ENCODE measurements around the gene PPP2R5C.
"Not testable (repeated sequence)": the region's sequence is repeated elsewhere in the genome, so short reads cannot be mapped to it uniquely, and the experiment has no call there.

PPP2R5C gene

GRCh38 chr14:101730157-101730556, 31.4 kb upstream of the PPP2R5C start:
- H3K36me3 ChIP-seq (ENCODE audit: insufficient read depth, low read depth, low read length): not testable (repeated sequence)

DNA sequence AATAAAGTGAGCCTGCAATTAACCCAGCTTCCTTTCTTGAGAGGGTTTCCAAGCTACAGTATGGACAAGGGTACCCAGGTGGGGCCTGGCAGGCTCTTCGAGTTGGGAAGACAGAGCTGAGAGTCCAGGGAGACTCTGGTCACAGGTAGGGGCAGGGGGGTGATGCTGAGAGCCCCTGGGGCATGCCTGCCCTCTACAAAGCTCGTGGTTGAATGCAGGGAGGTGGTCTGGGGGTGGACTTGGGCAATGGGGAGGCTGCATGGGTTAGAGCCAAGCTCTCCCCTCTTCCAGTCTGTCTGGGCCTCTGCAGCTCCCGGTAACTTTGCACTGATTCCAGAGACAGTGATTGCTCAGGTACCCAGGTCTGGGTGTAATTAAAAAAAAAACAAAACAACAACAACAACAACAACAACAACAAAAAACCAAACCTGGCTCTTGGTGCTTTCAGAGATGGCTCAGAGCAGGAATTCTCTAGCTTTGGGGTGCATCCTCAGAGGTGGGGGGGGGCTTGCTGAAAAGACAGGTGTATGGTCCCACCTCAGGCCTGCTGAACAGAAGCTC, 30.8 kb upstream of the PPP2R5C start:
- Histone ChIP-seq H3K4me1 (ENCODE audit: insufficient read depth, low read length) (peaks cover 11% of the 10 kb centered on the region; the same call in 1 of the 2 replicates), H3K27ac (ENCODE audit: low read length) (no peak overlapping the region), H3K27me3 (ENCODE audit: insufficient read depth, low read length) (no peaks in the 10 kb centered on the region; the same call in 1 of the 2 replicates), H3K36me3 (ENCODE audit: insufficient read depth, low read depth, low read length) (no peaks in the 10 kb centered on the region), H3K4me3 (ENCODE audit: low read length) (no peak overlapping the region), H3K9me3 (ENCODE audit: insufficient read depth, low read depth, low read length) (no peaks in the 10 kb centered on the region; the same call in 1 of the 2 replicates), H3K9ac (ENCODE audit: low read depth, low read length) (no peak overlapping the region)

More at GRCh38 chr14:101730157-101730556, 31.4 kb upstream of the PPP2R5C start:
- not testable (repeated sequence) for H3K4me3 ChIP-seq (ENCODE audit: low read length); H3K27me3 ChIP-seq (ENCODE audit: insufficient read depth, low read length); H3K27ac ChIP-seq (ENCODE audit: low read length); H3K9me3 ChIP-seq (ENCODE audit: insufficient read depth, low read depth, low read length); H3K9ac ChIP-seq (ENCODE audit: low read depth, low read length)
- H3K4me1 ChIP-seq (ENCODE audit: insufficient read depth, low read length): peaks cover 11% of the 10 kb centered on the region; the same call in 1 of the 2 replicates

- H3K9me3 ChIP-seq (ENCODE audit: insufficient read depth, low read depth, low read length): no peaks in the 10 kb centered on the region
- H3K4me3 ChIP-seq (ENCODE audit: low read length): no peak overlapping the region
- no peaks in the 10 kb centered on the region for H3K36me3 ChIP-seq (ENCODE audit: insufficient read depth, low read depth, low read length)
- no peaks in the 10 kb centered on the region; the same call in 1 of the 2 replicates for H3K27me3 ChIP-seq (ENCODE audit: insufficient read depth, low read length)
- H3K4me1 ChIP-seq (ENCODE audit: insufficient read depth, low read length): peaks cover 11% of the 10 kb centered on the region; the same call in 1 of the 2 replicates
- no peak overlapping the region for H3K9ac ChIP-seq (ENCODE audit: low read depth, low read length)
- no peak overlapping the region for H3K27ac ChIP-seq (ENCODE audit: low read length)
These were observed 30.1 kb upstream of the PPP2R5C start for GRCh38 chr14:101731187-101732080.

DNA sequence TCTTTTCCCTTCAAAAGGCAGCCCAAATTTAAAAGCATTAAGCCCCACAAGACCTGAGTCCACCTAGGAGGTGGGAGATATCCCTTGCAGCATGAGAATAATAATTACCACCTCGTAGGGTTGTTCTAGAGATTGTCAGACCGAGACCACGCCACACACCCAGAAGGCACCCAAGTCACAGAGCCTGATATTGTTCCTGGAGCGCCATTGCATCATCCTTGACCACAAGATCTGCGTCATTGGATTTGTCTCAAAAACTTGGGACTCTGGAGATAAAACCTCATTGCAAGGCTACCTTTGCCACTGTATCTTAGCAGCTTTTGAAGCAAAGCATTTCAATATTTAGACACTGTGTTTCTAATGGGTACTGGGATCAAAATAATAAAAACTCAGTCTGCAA, 29.4 kb upstream of the PPP2R5C start:
- no peak overlapping the region for H3K27ac ChIP-seq (ENCODE audit: low read length)
- H3K4me1 ChIP-seq (ENCODE audit: insufficient read depth, low read length): peaks cover 11% of the 10 kb centered on the region; the same call in 1 of the 2 replicates
- H3K4me3 ChIP-seq (ENCODE audit: low read length): no peak overlapping the region
- H3K36me3 ChIP-seq (ENCODE audit: insufficient read depth, low read depth, low read length): no peaks in the 10 kb centered on the region
- no peaks in the 10 kb centered on the region; the same call in 1 of the 2 replicates for H3K27me3 ChIP-seq (ENCODE audit: insufficient read depth, low read length)
- H3K9ac ChIP-seq (ENCODE audit: low read depth, low read length): no peak overlapping the region
- no peaks in the 10 kb centered on the region for H3K9me3 ChIP-seq (ENCODE audit: insufficient read depth, low read depth, low read length)

DNA sequence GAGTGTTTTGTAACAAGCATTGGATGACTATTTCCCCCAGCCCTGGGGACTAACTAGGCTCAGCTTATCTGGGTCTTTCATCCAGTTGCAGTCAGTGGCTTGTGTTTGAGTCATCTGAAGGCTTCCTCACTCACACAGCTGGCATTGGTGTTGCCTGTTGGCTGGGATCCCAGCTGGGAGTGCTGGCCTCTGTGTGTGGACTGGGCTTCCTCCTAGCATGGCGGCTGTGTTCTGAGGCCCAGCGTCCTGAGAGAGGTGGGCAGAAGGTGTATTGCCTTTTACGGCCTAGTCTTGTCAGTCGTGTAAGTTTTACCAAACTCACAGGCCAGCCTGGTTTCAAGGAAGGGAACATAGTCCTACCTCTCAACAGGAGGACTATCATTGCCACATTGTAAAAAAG, 28.3 kb upstream of the PPP2R5C start:
- H3K27me3 ChIP-seq (ENCODE audit: insufficient read depth, low read length): no peaks in the 10 kb centered on the region
- no peak overlapping the region for H3K4me3 ChIP-seq (ENCODE audit: low read length)
- no peak overlapping the region for H3K9ac ChIP-seq (ENCODE audit: low read depth, low read length)
- no peak overlapping the region for H3K27ac ChIP-seq (ENCODE audit: low read length)
- no peaks in the 10 kb centered on the region for H3K9me3 ChIP-seq (ENCODE audit: insufficient read depth, low read depth, low read length)
- no peaks in the 10 kb centered on the region for H3K36me3 ChIP-seq (ENCODE audit: insufficient read depth, low read depth, low read length)
- H3K4me1 ChIP-seq (ENCODE audit: insufficient read depth, low read length): peaks cover 11% of the 10 kb centered on the region; the same call in 1 of the 2 replicates

GRCh38 chr14:101734246-101734847, 27.2 kb upstream of the PPP2R5C start:
- no peaks in the 10 kb centered on the region for H3K9me3 ChIP-seq (ENCODE audit: insufficient read depth, low read depth, low read length)
- H3K27ac ChIP-seq (ENCODE audit: low read length): no peak overlapping the region
- no peak overlapping the region for H3K4me3 ChIP-seq (ENCODE audit: low read length)
- no peaks in the 10 kb centered on the region for H3K27me3 ChIP-seq (ENCODE audit: insufficient read depth, low read length)
- no peaks in the 10 kb centered on the region for H3K36me3 ChIP-seq (ENCODE audit: insufficient read depth, low read depth, low read length)
- H3K4me1 ChIP-seq (ENCODE audit: insufficient read depth, low read length): peaks cover 11% of the 10 kb centered on the region; the same call in 1 of the 2 replicates
- H3K9ac ChIP-seq (ENCODE audit: low read depth, low read length): no peak overlapping the region

DNA sequence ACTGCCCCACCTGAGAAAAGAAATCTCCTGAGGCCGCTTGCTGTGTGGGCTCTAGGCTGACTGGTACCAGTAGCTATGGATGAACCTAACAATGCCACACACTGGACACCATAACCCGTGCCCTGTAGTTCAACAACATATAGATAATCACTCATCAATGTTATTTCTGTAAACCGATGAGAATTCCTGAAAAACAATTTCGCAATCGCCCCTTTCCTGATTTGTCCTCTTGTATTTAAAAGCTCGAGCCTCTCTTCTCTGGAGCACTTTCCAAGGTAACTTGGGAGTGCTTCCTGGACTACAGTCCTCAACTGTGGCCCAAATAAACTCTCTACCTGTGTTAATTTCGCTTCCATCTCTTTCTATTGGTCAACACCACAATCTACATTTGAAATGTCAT, 26.1 kb upstream of the PPP2R5C start:
- no peak overlapping the region for H3K27ac ChIP-seq (ENCODE audit: low read length)
- H3K9me3 ChIP-seq (ENCODE audit: insufficient read depth, low read depth, low read length): no peaks in the 10 kb centered on the region
- H3K36me3 ChIP-seq (ENCODE audit: insufficient read depth, low read depth, low read length): no peaks in the 10 kb centered on the region
- peaks cover 11% of the 10 kb centered on the region; the same call in 1 of the 2 replicates for H3K4me1 ChIP-seq (ENCODE audit: insufficient read depth, low read length)
- no peak overlapping the region for H3K4me3 ChIP-seq (ENCODE audit: low read length)
- no peak overlapping the region for H3K9ac ChIP-seq (ENCODE audit: low read depth, low read length)
- H3K27me3 ChIP-seq (ENCODE audit: insufficient read depth, low read length): no peaks in the 10 kb centered on the region

GRCh38 chr14:101736071-101736470, 25.4 kb upstream of the PPP2R5C start:
- H3K27me3 ChIP-seq (ENCODE audit: insufficient read depth, low read length): no peaks in the 10 kb centered on the region
- H3K27ac ChIP-seq (ENCODE audit: low read length): no peak overlapping the region
- peaks cover 11% of the 10 kb centered on the region; the same call in 1 of the 2 replicates for H3K4me1 ChIP-seq (ENCODE audit: insufficient read depth, low read length)
- H3K9ac ChIP-seq (ENCODE audit: low read depth, low read length): no peak overlapping the region
- H3K4me3 ChIP-seq (ENCODE audit: low read length): no peak overlapping the region
- H3K9me3 ChIP-seq (ENCODE audit: insufficient read depth, low read depth, low read length): no peaks in the 10 kb centered on the region; the same call in 1 of the 2 replicates
- no peaks in the 10 kb centered on the region for H3K36me3 ChIP-seq (ENCODE audit: insufficient read depth, low read depth, low read length)

DNA sequence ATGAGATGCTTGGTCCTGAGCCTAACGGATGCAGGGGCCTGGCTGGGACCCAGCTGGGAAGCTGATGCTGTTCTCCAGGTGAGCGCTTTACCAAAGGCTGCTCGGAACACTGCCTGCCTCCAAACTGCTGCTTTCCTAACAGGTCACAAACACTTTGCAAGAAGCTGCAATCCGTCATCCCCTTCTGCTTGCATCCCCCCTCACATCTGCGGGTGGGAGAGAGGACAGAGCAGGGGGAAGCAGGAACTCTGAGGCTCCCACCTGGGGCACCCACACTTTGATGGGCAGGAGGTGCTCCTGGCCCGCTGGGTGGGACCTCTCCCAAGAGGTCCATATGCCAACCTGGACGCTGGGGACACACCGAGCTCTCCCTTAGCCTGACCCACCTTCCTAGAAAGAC, 24.9 kb upstream of the PPP2R5C start:
- Histone ChIP-seq H3K4me1 (ENCODE audit: insufficient read depth, low read length) (peaks cover 6% of the 10 kb centered on the region; the same call in 1 of the 2 replicates), H3K27me3 (ENCODE audit: insufficient read depth, low read length) (no peaks in the 10 kb centered on the region), H3K4me3 (ENCODE audit: low read length) (no peak overlapping the region), H3K27ac (ENCODE audit: low read length) (no peak overlapping the region), H3K9me3 (ENCODE audit: insufficient read depth, low read depth, low read length) (no peaks in the 10 kb centered on the region; the same call in 1 of the 2 replicates), H3K36me3 (ENCODE audit: insufficient read depth, low read depth, low read length) (no peaks in the 10 kb centered on the region), H3K9ac (ENCODE audit: low read depth, low read length) (no peak overlapping the region)

- Histone ChIP-seq H3K27ac (ENCODE audit: low read length) (no peak overlapping the region), H3K4me1 (ENCODE audit: insufficient read depth, low read length) (no peaks in the 10 kb centered on the region), H3K9ac (ENCODE audit: low read depth, low read length) (no peak overlapping the region), H3K9me3 (ENCODE audit: insufficient read depth, low read depth, low read length) (peaks cover under 1% of the 10 kb centered on the region; the same call in 1 of the 2 replicates), H3K4me3 (ENCODE audit: low read length) (no peak overlapping the region), H3K36me3 (ENCODE audit: insufficient read depth, low read depth, low read length) (no peaks in the 10 kb centered on the region), H3K27me3 (ENCODE audit: insufficient read depth, low read length) (no peaks in the 10 kb centered on the region)
These were observed 23.8 kb upstream of the PPP2R5C start for GRCh38 chr14:101737414-101738339.

All from iPS-20b (cell line).